Body of pancreas (tissue), 4 donors: ENCODE results near the gene SPZ1. TPM values are rescaled to one million over a fixed set of nuclear protein-coding genes. Genes with fewer than 3 reads are reported as not detected.
"Not testable (repeated sequence)": the region's sequence is repeated elsewhere in the genome, so short reads cannot be mapped to it uniquely, and the experiment has no call there.

Source experiments
- ATAC-seq: fragments of 150-250 bp; one replicate; pipeline ENCODE4 v1.9.1; 2016
- DNase-seq, 4 donors: peaks; one replicate each; pipeline ENCODE4 v3.0.0-alpha.2; 2019
- H3K27ac ChIP-seq, 4 donors: fragments of 200-600 bp; sonication (generic); 1 replicate in 3 of 4; 2 replicates in 1 of 4; pipeline versions ENCODE4 v1.5.1 to v1.6.1; 2016 to 2019; ENCODE audit warnings: mild to moderate bottlenecking in 1 of 4, mixed read lengths in 1 of 4, moderate library complexity in 1 of 4
- H3K27me3 ChIP-seq, 2 donors: fragments of 200-600 bp; sonication (generic); one replicate each; pipeline ENCODE4 v1.6.0; 2016; ENCODE audit warnings: mild to moderate bottlenecking in 1 of 2
- H3K36me3 ChIP-seq, 2 donors: fragments of 200-600 bp; sonication (generic); replicated peaks in 1 of 2; 2 replicates each; pipeline ENCODE4 v1.5.1; 2016; ENCODE audit warnings: low read depth in 2 of 2; ENCODE audit not compliant: insufficient read depth in 1 of 2
- H3K4me1 ChIP-seq: fragments of 200-600 bp; sonication (generic); one replicate; pipeline ENCODE4 v1.6.0; 2016
- H3K4me3 ChIP-seq, 2 donors: fragments of 200-600 bp; sonication (generic); 1 replicate in 1 of 2; 2 replicates in 1 of 2; pipeline ENCODE4 v1.5.1; 2016 to 2019
- H3K9me3 ChIP-seq, 3 donors: fragments of 200-600 bp; sonication (generic); 1 replicate in 2 of 3; 2 replicates in 1 of 3; pipeline ENCODE4 v1.5.1; 2016
- CTCF ChIP-seq, 7 experiments: fragments of 450-650 bp in 4 of 7; fragments of 200-600 bp in 3 of 7; sonication (generic) in 3 of 7; IDR thresholded peaks; one replicate each; pipeline ENCODE4 v1.5.1; 2016 to 2019; ENCODE audit warnings: antibody characterized with exemption in 7 of 7
- POLR2A ChIP-seq, 3 donors: fragments of 450-650 bp; IDR thresholded peaks; one replicate each; pipeline ENCODE4 v1.6.1; 2016; ENCODE audit warnings: antibody characterized with exemption in 3 of 3, mild to moderate bottlenecking in 2 of 3
- WGBS, 2 donors: methylation state at CpG; one replicate each; pipeline ENCODE4 v1.1.5; 2017; 5-methylcytosine and 5-hydroxymethylcytosine counted together
- intact Hi-C: fragments of 100-400 bp; cut with DNase I; formaldehyde crosslinking; loops from one replicate; pipeline ENCODE4 v1.15.1; 2023
- total RNA-seq, 2 donors: library from RNA; depleted of rRNA; stranded (reverse); fragments of >200 nt; gene quantifications; one replicate each; pipeline ENCODE4 v1.1.0, GENCODE V29; 2016

The SPZ1 gene
- total RNA-seq, 2 donors from 2014 or later, result not detected

- Histone ChIP-seq H3K27ac (no peak overlapping the region), H3K4me1 (no peaks in the 10 kb centered on the region), H3K4me3 (no peak overlapping the region), H3K27me3 (no peaks in the 10 kb centered on the region), H3K36me3 (no peaks in the 10 kb centered on the region), H3K9me3 (no peaks in the 10 kb centered on the region)
- ATAC-seq, result no peak
- intact Hi-C loops, result no loop called here
- no peak for DNase-seq
- TF ChIP-seq POLR2A (IDR thresholded peaks at IDR 0.05) (no peak), CTCF (IDR thresholded peaks at IDR 0.05) (no peak)
- 56 to 65% methylated on average over 4 of the region's 4 CpGs for WGBS, 2 donors
Observed at GRCh38 chr5:80341016-80341775, 21.4 kb downstream of the SPZ1 start.

GRCh38 chr5:80343067-80343466 is 23.3 kb downstream of the SPZ1 start:
- H3K4me1 ChIP-seq, result no peaks in the 10 kb centered on the region
- DNase-seq (no peak), ATAC-seq (no peak)
- TF ChIP-seq POLR2A (IDR thresholded peaks at IDR 0.05) (no peak), CTCF (IDR thresholded peaks at IDR 0.05) (no peak)
- no peak overlapping the region for H3K27ac ChIP-seq
- no peaks in the 10 kb centered on the region for H3K36me3 ChIP-seq
- no peaks in the 10 kb centered on the region for H3K9me3 ChIP-seq
- no peak overlapping the region for H3K4me3 ChIP-seq
- 88 to 91% methylated on average over 2 to 3 of the region's 3 CpGs for WGBS, 2 donors
- no peaks in the 10 kb centered on the region for H3K27me3 ChIP-seq
- intact Hi-C loops, result no loop called here

DNA sequence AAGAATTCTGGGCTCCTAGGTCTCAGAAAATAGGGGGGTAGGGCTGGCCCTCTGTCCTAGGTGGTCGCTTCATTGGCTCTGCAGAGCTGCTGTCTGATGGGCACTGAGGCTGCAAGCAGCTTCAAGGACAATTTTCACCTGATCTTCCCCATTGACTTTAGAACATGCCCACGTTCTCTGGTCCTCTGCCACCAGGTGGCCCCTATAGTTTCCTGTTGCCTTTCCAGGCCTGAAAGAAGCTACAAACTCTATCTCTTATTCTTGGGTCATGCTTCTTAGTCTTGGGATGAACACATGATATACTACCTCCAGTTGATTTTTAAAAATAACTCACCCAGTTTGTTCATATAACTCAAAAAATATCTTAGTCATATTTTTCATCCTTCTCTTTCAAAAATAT is 26.3 kb downstream of the SPZ1 start:
- no peaks in the 10 kb centered on the region for H3K36me3 ChIP-seq
- H3K27ac ChIP-seq, result no peak overlapping the region
- H3K4me3 ChIP-seq, result no peak overlapping the region
- WGBS, 2 donors, result 32 to 35% methylated on average over 2 of the region's 2 CpGs
- TF ChIP-seq POLR2A (IDR thresholded peaks at IDR 0.05) (no peak), CTCF (IDR thresholded peaks at IDR 0.05) (peak in 4 of 7 experiments; percentile 11 to 36 (median 20))
- ATAC-seq (no peak), DNase-seq (peak in 3 of 4 donors; percentile 13 to 26 (median 13))
- H3K9me3 ChIP-seq, result no peaks in the 10 kb centered on the region
- H3K27me3 ChIP-seq, result no peaks in the 10 kb centered on the region
- H3K4me1 ChIP-seq, result no peaks in the 10 kb centered on the region
- intact Hi-C loops, result no loop called here

GRCh38 chr5:80348171-80348570 is 28.4 kb downstream of the SPZ1 start:
- Histone ChIP-seq H3K9me3 (no peaks in the 10 kb centered on the region), H3K4me1 (no peaks in the 10 kb centered on the region), H3K36me3 (no peaks in the 10 kb centered on the region), H3K27me3 (no peaks in the 10 kb centered on the region), H3K4me3 (no peak overlapping the region), H3K27ac (no peak overlapping the region)
- TF ChIP-seq POLR2A (IDR thresholded peaks at IDR 0.05) (no peak), CTCF (IDR thresholded peaks at IDR 0.05) (no peak)
- DNase-seq, result no peak
- no peak for ATAC-seq
- WGBS, 2 donors, result 20 to 44% methylated on average over 1 of the region's 1 CpG
- intact Hi-C loops, result no loop called here

- ATAC-seq, H3K4me3 ChIP-seq, H3K27ac ChIP-seq, H3K36me3 ChIP-seq, H3K9me3 ChIP-seq, H3K27me3 ChIP-seq, intact Hi-C loops, H3K4me1 ChIP-seq, DNase-seq: not testable (repeated sequence)
- WGBS, 2 donors, result 80 to 87% methylated on average over 7 to 15 of the region's 15 CpGs
Observed at GRCh38 chr5:80351019-80351418, 31.2 kb downstream of the SPZ1 start.
